Non-pigmented ciliary epithelial cell (primary cell): ENCODE results near the gene ABCC4.

ENCODE experiments used
- DNase-seq: peaks from one replicate; pipeline ENCODE4 v3.0.0-alpha.2; 2010; ENCODE audit warnings: low read depth

The ABCC4 gene

GRCh38 chr13:95044452-95045205, 256.6 kb downstream of the ABCC4 start:
- no peak for DNase-seq

GRCh38 chr13:95039415-95039814, 261.8 kb downstream of the ABCC4 start:
- no peak for DNase-seq

DNA sequence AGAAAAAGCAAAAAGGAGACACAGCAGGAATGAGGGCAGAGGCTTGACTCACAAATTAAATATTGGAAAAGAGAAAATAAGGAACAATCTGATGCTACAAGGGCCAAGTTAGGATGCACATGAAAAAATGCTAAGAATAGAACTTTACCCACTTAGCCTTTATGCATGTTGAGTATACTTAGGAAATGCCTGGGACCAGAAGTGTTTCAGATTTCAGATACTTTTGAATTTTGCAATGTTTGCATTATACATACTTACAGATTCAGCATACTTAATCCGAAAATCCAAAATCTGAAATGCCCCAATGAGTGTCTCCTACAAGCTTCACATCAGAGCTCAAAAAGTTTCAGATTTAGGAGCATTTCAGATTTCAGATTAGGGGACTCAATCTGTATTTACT, 262.3 kb downstream of the ABCC4 start:
- DNase-seq: no peak

DNA sequence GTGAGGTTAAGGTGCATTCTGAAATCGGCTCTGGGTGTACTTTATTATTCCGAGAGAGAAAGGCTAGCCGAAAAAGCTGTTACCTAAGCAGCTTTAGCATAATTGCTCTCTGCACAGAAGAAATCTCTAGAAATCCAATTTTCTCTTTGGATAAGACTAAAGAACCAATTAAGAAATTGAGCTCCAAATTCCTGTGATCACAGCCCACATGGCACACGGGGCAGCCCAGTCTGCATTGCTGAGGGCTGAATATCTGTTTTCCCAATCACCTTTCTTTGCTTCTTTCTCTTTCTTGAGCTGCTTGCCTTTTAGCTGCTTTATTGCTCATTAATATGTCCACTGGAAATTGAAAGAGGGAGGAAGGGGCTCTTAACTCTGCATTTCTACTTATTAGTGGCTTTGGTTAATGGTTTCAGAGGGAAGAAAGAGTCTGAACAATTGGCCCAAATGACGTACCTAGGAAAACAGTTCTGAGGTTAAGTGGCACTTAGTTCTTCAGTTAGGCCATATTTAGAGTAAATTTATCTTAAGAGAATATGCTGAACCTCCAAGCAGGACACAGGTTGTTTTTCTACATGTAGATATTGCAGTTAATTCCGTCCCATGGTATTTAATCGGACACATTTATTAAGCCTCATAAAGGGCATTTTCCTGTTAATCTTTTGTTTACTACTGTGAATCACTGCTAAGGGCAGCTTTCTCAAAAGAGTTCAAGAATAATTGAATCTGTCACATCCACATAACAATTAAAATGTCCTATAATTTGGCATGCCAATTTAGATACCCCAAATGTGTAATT, 265.7 kb downstream of the ABCC4 start:
- DNase-seq: no peak

DNA sequence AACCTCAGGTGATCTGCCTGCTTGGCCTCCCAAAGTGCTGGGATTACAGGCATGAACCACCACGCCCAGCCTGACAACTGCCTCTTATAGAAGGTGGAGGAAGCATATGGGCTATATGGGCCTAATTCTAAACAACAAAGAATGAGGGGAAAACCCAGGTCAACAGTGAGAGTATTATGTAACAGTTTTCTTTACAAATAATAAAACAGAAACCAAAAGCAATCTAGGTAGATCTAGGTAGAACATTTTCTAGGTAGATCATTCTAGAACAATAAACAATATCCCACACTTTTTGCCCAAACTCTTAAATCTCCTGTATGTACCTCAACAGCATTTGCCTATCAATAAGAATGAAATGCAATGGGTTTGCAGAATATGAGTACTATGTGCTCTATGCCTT, 267.4 kb downstream of the ABCC4 start:
- DNase-seq: no peak

DNA sequence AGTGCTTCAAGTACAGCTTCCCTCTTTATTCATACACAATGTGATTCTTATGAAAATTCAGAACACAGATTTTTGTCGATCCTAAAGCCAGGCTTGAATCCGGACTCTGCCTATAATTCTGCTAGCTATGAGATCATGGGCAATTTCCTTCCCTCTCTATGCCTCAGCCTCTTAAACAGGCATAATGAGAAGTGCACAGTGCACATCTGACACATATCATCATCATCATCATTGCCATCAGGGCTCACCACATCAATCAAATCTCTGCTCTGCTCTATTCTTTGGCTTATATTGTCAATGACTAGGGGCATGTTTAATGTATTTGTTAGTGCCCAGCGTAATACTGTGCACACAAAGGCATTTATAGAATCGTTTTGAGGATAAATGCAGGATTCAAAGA, 269.1 kb downstream of the ABCC4 start:
- DNase-seq: no peak

- no peak for DNase-seq
Observed at GRCh38 chr13:95030821-95031343, 270.4 kb downstream of the ABCC4 start.

GRCh38 chr13:95027638-95028037, 273.6 kb downstream of the ABCC4 start:
- DNase-seq: no peak

- no peak for DNase-seq
Observed at GRCh38 chr13:95025116-95025515, 276.1 kb downstream of the ABCC4 start.

DNA sequence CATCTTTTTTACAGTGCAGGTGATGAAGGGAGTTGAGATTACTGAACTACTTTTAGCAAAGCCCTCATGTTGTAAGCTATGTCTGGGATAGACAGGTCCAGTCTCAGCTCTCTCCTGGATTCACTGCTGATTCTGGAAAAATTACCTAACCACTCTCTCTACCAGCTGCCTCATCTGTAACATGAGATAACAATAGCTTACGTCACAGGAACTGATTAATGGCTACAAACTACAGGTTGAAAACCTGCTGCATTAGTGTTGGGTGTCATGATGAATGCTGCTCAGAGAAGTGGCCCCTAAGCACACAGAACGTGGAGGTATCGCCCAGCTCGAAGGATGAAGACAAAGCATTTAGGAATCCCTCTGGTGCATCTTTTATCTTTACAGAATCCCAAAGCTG, 277.8 kb downstream of the ABCC4 start:
- no peak for DNase-seq

DNA sequence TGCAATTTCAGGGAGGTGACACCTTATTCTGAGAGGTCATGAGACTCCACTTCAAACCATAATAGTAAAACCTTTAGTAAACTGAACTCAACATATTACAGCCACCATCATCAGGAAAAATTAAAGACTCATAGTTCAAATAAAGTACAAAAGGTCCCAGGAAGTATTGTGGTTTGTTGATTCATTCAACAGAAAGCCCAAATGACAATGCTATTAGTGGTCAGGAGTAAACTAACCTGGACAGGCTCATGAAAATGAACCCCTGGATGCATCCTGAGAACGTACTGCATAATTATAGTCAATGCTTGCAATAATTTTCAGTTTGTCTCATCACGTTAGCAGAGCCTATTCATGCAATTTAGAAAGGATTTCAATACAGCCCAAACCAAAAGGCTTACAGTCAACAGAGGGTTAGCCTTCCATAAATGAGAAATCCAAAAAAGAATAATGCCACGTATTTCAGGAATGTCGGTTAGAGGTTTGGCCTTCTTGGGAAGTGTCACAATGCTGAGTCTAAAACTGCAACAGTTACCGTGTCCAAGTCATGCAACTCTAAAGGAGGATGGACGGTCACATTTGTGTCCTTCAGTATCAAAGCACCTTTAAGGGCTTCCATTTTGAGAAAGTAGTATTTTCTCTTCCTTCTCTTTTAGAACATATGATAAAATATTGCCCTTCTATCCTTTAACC, 280.8 kb downstream of the ABCC4 start:
- peak; percentile 23 for DNase-seq

GRCh38 chr13:95019886-95020285, 281.4 kb downstream of the ABCC4 start:
- no peak for DNase-seq

DNA sequence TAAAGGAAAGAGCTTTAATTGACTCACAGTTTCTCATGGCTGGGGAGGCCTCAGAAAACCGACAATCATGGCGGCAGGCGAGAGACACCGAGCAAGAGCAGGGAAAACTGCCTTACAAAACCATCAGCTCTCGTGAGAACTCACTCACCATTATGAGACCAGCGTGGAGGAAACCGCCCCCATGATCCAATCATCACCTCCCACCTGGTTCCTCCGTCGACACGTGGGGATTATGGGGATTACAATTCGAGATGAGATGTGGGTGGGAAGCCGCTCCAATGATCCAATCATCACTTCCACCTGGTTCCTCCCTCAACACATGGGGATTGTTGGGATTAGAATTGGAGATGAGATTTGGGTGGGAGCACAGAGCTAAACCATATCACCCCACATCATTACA, 293.9 kb downstream of the ABCC4 start:
- DNase-seq: no peak

DNA sequence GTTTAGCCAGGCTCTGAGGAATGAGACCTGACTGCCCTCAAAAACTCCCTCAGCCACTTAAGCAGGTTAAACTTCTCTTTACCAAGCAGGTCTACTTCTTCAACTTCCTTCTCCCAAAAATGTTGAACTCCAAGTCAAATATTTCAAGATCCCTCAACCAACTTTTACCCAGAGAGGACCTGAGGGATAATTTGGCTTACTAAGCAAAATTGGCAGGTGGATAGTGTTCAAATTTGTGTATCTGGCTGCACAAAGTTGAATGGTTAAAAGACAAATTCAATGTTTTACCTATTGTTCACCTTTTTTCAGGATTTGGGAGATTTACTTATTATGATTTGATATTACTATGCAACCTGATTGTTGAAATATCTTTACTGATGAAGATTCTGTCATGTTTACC, 296.0 kb downstream of the ABCC4 start:
- no peak for DNase-seq

DNA sequence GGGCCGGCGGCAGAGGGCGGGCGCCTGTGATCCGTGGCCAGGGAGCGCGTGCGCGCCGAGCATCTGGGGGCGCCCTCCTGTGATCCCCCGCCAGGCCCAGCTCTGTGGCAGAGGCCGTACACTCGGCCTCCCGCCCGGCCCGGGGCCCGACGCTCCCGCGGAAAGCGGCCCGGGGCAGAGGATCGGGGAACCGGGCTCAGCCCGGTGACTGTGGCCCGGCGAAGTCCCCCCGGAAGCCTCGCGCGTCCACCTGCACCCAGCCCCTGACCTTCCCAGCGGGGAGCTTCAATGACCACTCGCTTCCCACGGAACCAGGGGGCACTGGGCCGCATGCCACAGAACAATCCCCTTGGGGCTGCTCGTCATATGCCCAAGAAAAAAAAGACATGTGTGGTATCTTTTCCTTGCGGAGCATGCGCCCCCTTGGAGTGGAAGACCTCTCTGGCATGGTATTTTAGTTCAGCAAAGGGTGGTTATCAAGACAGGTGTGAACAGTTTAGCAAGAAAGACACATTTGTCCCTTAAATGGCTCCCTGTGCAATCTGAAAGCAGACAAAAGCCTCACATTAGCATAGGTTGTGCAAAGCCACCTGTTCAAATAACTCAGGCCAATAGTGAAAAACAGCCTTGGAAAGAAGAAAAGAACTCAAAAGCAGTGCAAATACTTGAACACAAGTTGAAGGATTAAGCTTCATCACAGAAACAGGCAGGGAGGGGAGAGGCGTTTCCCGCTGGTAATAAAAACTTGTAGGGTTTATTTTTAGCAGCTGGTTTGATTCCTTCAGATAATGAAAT, 298.0 kb downstream of the ABCC4 start:
- no peak for DNase-seq

DNA sequence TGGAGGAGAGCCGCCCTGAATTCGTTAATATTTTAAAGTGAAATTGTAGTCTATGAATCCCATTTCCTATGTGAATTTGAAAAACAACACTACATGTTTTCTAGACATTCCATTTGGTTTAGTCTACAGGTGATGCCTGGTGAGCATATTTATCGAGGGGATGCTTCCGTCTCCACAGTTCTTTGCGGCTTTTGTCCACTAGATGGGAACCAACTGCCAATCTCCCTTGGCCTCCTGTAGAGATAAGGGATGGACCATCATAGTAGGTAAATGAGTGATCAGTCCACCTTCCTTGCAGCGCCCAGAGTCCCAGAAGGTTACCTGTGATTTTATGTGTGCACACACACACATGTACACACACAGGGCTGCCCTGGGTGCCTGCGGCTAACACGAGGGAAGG, 299.1 kb downstream of the ABCC4 start:
- no peak for DNase-seq

DNA sequence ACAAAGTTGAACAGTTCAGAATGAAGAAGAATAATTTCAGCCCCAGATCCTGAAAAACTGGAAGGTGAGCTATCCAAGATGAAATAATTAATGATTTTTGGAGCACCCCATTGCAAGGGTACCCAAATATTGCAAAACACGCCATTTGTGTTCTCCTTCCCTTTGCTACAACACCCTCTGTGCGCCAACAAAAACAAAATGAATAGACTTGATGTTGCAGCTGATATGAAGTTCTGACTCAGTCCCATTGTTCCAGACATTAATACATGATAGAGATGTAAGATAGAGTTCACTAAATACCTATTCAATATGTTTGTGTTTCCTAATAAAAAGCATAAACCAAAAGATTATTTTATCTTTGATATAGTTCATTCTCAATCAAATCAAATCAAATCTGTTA, 301.4 kb downstream of the ABCC4 start:
- DNase-seq: no peak

DNA sequence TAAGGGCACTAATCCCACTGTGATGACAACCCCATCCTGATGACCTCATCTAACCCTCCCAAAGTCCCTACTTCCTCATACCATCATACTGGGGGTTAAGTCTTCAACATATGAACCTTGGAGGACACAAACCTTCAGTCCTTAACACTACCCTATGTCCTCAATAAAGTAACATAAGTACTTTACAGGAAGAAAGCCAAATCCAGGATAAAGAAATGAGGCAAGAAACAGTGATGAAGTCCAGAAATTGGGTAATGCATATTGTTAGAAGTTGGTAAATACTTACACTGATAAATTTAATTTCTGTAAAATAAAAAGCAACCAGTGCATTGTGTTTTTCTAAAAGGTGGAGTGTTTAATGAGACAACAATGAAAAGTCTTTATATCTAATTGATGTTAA, 304.1 kb downstream of the ABCC4 start:
- DNase-seq: no peak

- DNase-seq: no peak
Observed at GRCh38 chr13:94996445-94996844, 304.8 kb downstream of the ABCC4 start.

GRCh38 chr13:94994506-94994905, 306.7 kb downstream of the ABCC4 start:
- no peak for DNase-seq

GRCh38 chr13:94993616-94994015, 307.6 kb downstream of the ABCC4 start:
- DNase-seq: no peak
